Suprapubic skin (tissue), 4 donors: Measurements from ENCODE around the gene SCUBE1. TPM values are rescaled to one million over a fixed set of nuclear protein-coding genes. Genes with fewer than 3 reads are reported as not detected.

Experiments
- DNase-seq, 2 donors: peaks; one replicate each; pipeline ENCODE4 v3.0.0-alpha.2; 2019; ENCODE audit warnings: low spot score in 2 of 2
- H3K27ac ChIP-seq: fragments of 200-600 bp; sonication (generic); one replicate; pipeline ENCODE4 v1.5.1; 2019
- H3K27me3 ChIP-seq: fragments of 200-600 bp; sonication (generic); one replicate; pipeline ENCODE4 v1.5.1; 2019
- H3K36me3 ChIP-seq: fragments of 200-600 bp; sonication (generic); one replicate; pipeline ENCODE4 v1.5.1; 2019
- H3K4me1 ChIP-seq: fragments of 200-600 bp; sonication (generic); one replicate; pipeline ENCODE4 v1.5.1; 2019
- H3K4me3 ChIP-seq: fragments of 200-600 bp; sonication (generic); one replicate; pipeline ENCODE4 v1.5.1; 2019; ENCODE audit warnings: mild to moderate bottlenecking
- H3K9me3 ChIP-seq: fragments of 200-600 bp; sonication (generic); one replicate; pipeline ENCODE4 v1.5.1; 2019
- EP300 ChIP-seq: sonication (generic); formaldehyde crosslinking; IDR thresholded peaks from one replicate; pipeline ENCODE4 v1.6.1; 2017; ENCODE audit warnings: antibody characterized with exemption
- POLR2A ChIP-seq, 2 donors: fragments of 450-650 bp; IDR thresholded peaks; one replicate each; pipeline ENCODE4 v1.6.1; 2017; ENCODE audit warnings: antibody characterized with exemption in 2 of 2, mild to moderate bottlenecking in 2 of 2, moderate library complexity in 2 of 2
- POLR2AphosphoS5 ChIP-seq, 3 donors: sonication (generic); formaldehyde crosslinking; IDR thresholded peaks; one replicate each; pipeline ENCODE4 v1.6.1; 2017; ENCODE audit warnings: antibody characterized with exemption in 3 of 3
- WGBS: methylation state at CpG from one replicate; pipeline ENCODE4 v1.1.5; 2018; 5-methylcytosine and 5-hydroxymethylcytosine counted together
- total RNA-seq, 4 donors: library from RNA; depleted of rRNA; stranded (reverse); fragments of >200 nt; gene quantifications; one replicate each; pipeline ENCODE4 v1.1.0, GENCODE V29; 2016
- TF ChIP-seq, protein P1 (sequence below), 2 donors: fragments of 200-600 bp in 1 of 2; fragments of 450-650 bp in 1 of 2; sonication (generic) in 1 of 2; IDR thresholded peaks; one replicate each; pipeline ENCODE4 v1.5.1; 2016 to 2019; ENCODE audit warnings: antibody characterized with exemption in 2 of 2, mild to moderate bottlenecking in 1 of 2, moderate library complexity in 1 of 2

The SCUBE1 gene
- total RNA-seq, 4 donors from 2014 or later: 0.47 to 1.1 (median 0.78) TPM

GRCh38 chr22:43218786-43219185 lies 124.4 kb downstream of the SCUBE1 start:
- H3K36me3 ChIP-seq: no peaks in the 10 kb centered on the region
- no peaks in the 10 kb centered on the region for H3K9me3 ChIP-seq
- H3K27me3 ChIP-seq: peaks cover 4% of the 10 kb centered on the region
- H3K4me1 ChIP-seq: peaks cover 5% of the 10 kb centered on the region
- no peak overlapping the region for H3K4me3 ChIP-seq
- DNase-seq: no peak
- TF ChIP-seq POLR2AphosphoS5 (IDR thresholded peaks at IDR 0.05) (no peak), EP300 (no peak), POLR2A (IDR thresholded peaks at IDR 0.05) (no peak)
- TF ChIP-seq, protein P1, sequence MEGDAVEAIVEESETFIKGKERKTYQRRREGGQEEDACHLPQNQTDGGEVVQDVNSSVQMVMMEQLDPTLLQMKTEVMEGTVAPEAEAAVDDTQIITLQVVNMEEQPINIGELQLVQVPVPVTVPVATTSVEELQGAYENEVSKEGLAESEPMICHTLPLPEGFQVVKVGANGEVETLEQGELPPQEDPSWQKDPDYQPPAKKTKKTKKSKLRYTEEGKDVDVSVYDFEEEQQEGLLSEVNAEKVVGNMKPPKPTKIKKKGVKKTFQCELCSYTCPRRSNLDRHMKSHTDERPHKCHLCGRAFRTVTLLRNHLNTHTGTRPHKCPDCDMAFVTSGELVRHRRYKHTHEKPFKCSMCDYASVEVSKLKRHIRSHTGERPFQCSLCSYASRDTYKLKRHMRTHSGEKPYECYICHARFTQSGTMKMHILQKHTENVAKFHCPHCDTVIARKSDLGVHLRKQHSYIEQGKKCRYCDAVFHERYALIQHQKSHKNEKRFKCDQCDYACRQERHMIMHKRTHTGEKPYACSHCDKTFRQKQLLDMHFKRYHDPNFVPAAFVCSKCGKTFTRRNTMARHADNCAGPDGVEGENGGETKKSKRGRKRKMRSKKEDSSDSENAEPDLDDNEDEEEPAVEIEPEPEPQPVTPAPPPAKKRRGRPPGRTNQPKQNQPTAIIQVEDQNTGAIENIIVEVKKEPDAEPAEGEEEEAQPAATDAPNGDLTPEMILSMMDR (IDR thresholded peaks at IDR 0.05): no peak
- no peak overlapping the region for H3K27ac ChIP-seq
- WGBS: 93% methylated on average over 1 of the region's 1 CpG

- DNase-seq: no peak
- H3K27me3 ChIP-seq: peaks cover 4% of the 10 kb centered on the region
- TF ChIP-seq POLR2A (IDR thresholded peaks at IDR 0.05) (no peak), EP300 (no peak), POLR2AphosphoS5 (IDR thresholded peaks at IDR 0.05) (no peak)
- TF ChIP-seq, protein P1 (IDR thresholded peaks at IDR 0.05): no peak
- no peaks in the 10 kb centered on the region for H3K36me3 ChIP-seq
- no peaks in the 10 kb centered on the region for H3K9me3 ChIP-seq
- H3K27ac ChIP-seq: no peak overlapping the region
- peaks cover 5% of the 10 kb centered on the region for H3K4me1 ChIP-seq
- WGBS: 84% methylated on average over 29 of the region's 32 CpGs
- no peak overlapping the region for H3K4me3 ChIP-seq
These were observed 125.7 kb downstream of the SCUBE1 start for GRCh38 chr22:43217285-43218030.

GRCh38 chr22:43216738-43217137 lies 126.4 kb downstream of the SCUBE1 start:
- H3K36me3 ChIP-seq: no peaks in the 10 kb centered on the region
- H3K4me1 ChIP-seq: no peaks in the 10 kb centered on the region
- WGBS: 82% methylated on average over 6 of the region's 6 CpGs
- H3K27me3 ChIP-seq: peaks cover 4% of the 10 kb centered on the region
- H3K9me3 ChIP-seq: no peaks in the 10 kb centered on the region
- H3K4me3 ChIP-seq: no peak overlapping the region
- no peak overlapping the region for H3K27ac ChIP-seq
- TF ChIP-seq EP300 (no peak), POLR2AphosphoS5 (IDR thresholded peaks at IDR 0.05) (no peak), POLR2A (IDR thresholded peaks at IDR 0.05) (no peak)
- TF ChIP-seq, protein P1 (IDR thresholded peaks at IDR 0.05): no peak
- no peak for DNase-seq

- WGBS: 86% methylated on average over 6 of the region's 12 CpGs
- H3K4me1 ChIP-seq: no peaks in the 10 kb centered on the region
- H3K36me3 ChIP-seq: no peaks in the 10 kb centered on the region
- H3K27ac ChIP-seq: no peak overlapping the region
- TF ChIP-seq, protein P1 (IDR thresholded peaks at IDR 0.05): no peak
- TF ChIP-seq EP300 (no peak), POLR2AphosphoS5 (IDR thresholded peaks at IDR 0.05) (no peak), POLR2A (IDR thresholded peaks at IDR 0.05) (no peak)
- peaks cover 4% of the 10 kb centered on the region for H3K27me3 ChIP-seq
- H3K9me3 ChIP-seq: no peaks in the 10 kb centered on the region
- no peak overlapping the region for H3K4me3 ChIP-seq
- no peak for DNase-seq
These were observed 129.2 kb downstream of the SCUBE1 start for GRCh38 chr22:43213962-43214361.

DNA sequence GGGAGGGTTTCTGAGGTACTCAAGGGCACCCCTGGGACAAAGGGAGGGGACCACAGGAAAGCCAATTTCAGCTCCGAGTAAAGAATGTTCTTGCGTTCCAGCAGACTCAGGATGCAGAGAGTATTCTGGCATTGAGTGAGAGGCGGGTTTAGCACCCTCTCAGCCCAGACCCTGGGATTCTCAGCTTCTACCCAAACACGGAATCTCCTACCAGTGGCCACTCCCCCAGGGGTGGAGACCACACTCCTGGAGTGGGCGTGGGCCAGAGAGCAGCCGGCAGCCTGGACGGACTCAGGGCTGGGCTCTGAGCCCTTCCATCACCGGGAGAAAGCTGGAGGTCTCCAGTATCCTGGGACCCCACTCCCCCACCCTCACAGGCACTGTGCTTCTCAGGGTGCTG lies 130.1 kb downstream of the SCUBE1 start:
- Histone ChIP-seq H3K27me3 (peaks cover 4% of the 10 kb centered on the region), H3K4me3 (no peak overlapping the region), H3K9me3 (no peaks in the 10 kb centered on the region), H3K4me1 (no peaks in the 10 kb centered on the region), H3K36me3 (no peaks in the 10 kb centered on the region), H3K27ac (no peak overlapping the region)
- no peak for TF ChIP-seq EP300
- no peak for TF ChIP-seq POLR2AphosphoS5 (IDR thresholded peaks at IDR 0.05)
- TF ChIP-seq, protein P1 (IDR thresholded peaks at IDR 0.05): no peak
- TF ChIP-seq POLR2A (IDR thresholded peaks at IDR 0.05): no peak
- WGBS: 73% methylated on average over 2 of the region's 8 CpGs
- DNase-seq: no peak
